Stimulated activated CD4-positive, alpha-beta T cell treated with anti-CD3 and anti-CD28 coated beads, Interleukin-15, amount 100 ng/mL, for 1 hour (primary cell): Measurements from ENCODE around the gene CTBP2.

Experiments used
- DNase-seq, 2 donors: peaks; one replicate each; pipeline ENCODE4 v3.0.0-alpha.2; 2020; ENCODE audit warnings: low read depth in 1 of 2, low spot score in 1 of 2

The CTBP2 gene

DNA sequence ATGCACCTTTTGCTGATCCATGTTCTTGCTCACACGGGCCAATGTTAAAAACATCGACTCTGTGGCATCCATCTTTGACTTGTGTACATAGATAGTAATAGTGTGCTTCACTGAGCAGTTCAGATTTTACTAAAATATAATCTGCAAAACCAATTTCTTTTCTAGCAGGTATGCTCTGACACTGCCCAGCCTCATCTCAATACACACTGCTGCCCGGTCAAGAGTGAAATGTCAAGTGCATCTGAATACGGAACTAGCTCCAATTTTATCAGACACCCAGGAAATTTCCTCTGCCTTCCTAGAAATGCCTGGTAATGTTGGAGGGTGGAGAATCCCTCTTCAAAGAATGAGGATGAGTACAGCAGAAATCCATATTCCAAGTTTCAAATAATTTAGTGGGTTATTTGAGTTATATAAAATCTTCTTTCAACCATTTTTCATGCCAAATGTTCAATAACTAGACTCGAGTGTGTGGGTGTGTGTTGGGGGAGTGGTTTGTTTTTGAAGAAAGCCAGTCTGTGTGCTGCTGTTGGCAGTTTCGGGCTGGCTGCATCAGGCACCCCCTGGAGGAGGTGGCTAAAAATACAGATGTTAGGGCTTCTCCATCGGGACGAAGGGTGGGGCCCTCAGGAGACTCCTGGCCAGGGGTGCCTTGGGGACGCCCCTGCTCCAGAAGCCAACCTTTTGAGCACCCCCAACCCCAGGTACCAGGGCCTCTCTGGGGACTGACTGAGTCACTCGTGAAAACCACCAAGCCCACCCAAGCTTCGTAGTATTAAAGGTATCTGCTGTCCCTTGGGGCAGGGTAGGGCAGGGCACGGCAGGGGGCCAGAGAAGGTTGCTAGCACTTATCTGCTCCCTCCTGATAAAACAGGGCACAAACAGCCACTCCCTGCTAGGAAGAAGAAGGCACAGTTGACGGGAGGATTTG lies 15.4 kb downstream of the CTBP2 start:
- no peak for DNase-seq

DNA sequence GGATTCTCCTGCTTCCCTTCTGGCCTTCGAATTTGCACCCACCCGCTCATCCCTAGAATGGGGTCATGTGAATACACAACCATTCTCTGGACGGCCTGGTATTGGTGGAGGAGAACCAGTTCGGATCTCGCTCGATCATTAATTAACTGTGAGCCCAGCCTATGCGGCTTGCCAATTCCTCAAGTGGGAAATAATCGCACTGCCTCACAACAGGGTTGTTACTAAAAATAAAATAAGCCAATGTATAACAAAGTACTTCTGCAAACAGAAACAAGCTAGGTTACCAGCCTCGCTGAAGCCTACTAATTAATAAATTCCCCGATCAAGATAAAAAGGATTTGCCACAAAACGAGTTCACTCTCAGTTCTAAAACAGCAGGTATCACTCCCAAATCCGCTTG lies 16.2 kb downstream of the CTBP2 start:
- DNase-seq, result no peak

DNA sequence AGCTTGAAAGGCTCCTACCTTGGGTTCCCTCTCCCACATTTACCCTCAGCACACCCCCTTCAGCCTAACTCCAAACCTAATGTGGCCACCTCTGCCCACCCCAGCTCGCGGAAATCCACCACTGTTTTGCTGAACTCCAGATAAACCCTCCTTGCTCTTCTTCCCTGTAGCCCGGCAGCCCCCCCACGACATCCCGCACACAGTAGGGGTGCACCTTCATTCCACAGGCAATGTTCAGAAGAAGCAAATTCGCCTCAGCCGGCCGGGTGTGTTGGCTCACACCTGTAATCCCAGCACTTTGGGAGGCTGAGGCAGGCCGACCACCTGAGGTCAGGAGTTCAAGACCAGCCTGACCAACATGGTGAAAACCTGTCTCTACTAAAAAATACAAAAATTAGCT lies 17.4 kb downstream of the CTBP2 start:
- no peak for DNase-seq

DNA sequence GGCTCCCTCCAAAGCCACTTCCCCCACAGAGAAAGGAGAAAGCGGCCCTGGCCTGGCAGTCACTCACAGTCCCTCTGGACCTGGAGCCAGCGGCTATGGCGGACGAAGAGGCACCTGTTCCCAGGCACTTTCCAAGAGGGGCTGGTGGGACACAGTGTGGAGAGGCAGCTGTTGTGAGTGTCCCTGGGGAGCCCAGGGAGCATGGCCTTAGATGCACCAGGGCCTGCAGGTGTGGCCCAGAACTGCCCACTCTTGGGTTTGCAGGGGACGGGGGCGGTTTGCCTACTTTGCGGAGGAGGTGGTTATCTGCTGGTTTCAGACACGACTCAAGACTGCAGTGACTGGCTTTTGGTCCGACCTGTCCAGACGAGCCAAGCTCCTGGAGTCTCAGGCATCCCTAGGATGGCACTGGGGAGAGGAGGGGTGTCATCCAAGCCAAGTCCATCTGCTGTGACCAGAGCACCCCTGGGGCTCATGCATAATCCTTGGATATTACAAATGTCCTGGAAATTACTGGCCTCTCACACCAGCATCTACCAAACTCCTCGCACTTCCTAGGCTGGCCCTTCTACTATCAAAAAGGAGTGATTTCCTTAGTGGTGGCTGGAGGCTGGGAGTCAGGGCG lies 18.4 kb downstream of the CTBP2 start:
- no peak for DNase-seq

DNA sequence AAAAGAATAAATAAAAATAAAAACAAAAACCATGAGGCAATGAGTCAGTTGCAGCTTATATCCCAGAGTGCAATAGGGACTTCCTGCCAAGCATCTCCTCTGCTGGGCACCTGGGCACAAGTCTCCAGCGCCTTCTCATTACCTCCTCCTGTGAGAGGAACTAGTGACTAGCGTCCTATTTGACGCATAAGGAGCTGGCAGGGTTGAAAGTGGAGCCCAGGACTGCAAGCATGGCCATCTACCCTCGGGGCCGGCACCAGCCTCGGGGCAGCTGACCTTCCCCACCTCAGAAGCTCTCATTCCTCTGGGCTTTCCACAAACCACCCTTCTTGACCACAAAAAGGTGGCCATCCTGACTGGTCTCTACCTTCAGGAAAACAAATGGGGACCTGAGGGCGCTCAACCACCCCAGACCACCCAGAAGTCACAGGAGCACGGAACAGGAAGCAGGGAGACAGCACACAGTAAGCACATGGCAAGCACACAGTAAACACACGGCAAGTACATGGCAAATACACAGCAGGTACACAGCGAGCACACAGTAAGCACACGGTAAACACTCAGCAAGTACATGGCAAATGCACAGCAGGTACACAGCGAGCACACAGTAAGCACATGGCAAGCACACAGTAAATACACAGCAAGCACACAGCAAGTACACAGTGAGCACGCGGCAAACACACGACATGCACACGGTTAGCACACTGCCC lies 19.1 kb downstream of the CTBP2 start:
- DNase-seq, result no peak

DNA sequence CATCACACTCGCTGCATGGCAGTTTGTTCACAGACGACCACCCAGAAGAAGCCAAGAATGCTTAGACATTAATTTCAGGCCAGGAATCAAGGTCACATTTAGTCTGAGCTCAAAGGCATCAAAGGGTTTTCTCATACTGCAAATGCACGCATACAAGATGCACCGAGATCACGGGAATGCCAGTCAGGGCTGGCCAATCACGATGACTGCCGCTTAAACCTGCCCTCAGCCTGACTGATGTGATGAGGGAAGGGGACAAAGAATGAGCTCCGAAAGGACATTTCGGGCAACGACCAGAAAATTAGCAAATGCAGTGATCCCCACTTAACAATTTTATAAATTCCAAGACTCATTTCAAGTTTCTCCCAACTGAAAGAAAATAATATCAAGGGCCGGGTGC lies 20.2 kb downstream of the CTBP2 start:
- DNase-seq, result no peak

DNA sequence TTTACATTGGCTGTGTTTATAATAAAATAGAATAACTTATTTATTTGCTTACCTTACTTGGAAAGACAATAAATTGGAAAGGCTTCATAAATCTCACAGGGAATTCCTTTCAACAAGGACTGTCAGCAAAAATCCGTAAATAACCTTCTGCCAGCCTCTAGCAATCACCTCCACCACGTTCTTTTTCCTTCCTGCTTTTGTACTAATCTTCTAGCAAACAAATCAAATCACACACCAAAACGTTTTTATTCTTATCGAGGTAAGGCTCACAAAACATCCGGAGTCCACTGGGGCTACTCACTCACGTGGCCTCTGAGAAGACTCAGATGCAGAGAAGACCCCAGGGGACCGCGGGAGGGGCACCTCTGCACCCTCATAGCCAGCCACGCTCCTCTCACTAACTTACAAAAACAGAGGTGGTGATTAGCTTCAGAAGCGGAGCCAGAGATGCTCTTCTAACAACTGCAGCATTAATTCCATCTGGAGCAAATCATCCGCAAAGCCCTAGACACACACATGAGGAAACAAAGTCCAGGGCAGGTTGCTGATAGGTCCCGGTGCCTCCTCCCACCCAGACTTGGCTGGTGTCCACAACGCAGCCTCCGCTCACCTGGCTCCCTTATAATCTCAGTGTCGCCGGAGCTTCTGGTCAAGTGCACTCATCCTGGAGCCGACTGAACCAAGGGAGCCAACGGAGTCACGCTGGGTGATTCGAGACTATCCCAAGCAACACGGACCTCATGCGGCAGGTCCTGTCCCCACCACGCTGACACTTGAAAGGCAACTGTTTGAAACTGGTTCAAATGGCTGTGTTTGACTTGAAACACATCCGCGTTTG lies 22.5 kb downstream of the CTBP2 start:
- DNase-seq, result no peak

DNA sequence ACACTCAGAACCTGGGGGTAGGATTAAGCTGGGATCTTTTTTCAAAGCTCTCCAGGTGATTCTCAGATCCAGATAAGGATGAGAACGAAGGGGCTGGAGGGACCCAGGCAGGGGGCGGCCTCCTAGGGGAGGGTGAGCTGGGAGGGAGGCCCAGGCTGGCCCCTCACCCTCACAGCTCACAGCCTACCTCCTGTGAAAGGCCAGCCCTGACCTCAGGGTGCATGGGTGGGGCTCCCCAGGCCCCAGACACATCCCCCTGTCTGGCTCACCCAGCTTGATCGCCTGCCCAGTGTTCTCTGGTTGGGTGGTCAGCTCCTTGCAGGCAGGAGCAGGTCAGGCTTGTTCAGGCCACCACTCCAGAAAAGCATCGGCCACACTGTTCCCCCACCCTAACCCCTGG lies 24.3 kb downstream of the CTBP2 start:
- DNase-seq, result no peak

DNA sequence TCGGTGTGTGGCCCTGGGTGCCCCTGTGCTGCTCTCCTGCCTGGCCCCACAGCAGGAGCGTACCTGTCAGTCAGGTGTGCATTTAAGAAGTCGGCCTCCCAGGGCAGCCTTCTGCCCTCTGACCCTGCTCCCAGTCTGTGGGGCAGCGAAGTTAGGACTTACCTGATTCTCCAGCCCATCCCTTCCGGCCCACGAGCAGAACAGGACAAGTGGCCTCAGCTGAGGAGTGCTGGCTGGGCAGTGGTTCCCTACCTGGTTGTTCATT lies 24.7 kb downstream of the CTBP2 start:
- DNase-seq, result no peak

DNA sequence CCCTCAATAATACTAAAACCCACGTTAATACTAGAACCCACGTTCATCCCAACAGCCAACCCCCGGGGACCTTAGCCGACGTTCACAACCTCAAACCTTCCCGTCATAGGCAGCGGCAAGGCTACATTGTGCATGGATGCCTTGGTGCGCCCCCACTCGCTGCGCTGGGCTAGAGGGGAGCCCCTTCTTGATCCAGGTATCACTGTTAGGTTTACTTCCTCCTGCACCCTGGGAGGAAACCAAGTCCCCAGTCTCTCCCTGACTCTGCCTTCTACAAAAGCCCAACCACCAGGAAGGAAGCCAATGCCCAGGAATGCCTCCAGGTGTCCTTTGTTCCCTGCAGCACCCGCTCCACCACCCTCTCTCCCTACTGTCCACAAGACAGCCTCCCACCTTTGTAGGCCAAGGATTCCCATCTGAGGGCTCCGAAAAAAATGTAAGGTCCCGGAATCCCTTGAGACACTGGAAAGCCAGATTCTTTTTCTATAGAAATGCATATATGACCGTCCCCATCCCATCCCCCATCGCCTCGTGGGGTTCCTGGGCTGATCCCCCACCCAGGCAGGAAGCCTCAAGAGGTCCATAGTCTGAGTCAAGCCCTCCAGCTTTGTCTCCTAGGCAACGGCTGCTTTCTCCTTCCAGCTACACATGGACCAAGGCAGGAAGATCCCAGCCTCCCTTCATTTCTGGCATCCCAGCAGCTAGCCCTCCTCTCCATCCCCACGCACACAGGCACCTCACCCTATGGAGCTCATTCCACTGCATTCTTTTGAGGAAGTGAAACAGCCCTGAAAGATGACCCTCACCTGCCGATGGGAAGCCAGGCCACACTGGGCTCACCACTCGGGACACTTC lies 25.2 kb downstream of the CTBP2 start:
- no peak for DNase-seq

DNA sequence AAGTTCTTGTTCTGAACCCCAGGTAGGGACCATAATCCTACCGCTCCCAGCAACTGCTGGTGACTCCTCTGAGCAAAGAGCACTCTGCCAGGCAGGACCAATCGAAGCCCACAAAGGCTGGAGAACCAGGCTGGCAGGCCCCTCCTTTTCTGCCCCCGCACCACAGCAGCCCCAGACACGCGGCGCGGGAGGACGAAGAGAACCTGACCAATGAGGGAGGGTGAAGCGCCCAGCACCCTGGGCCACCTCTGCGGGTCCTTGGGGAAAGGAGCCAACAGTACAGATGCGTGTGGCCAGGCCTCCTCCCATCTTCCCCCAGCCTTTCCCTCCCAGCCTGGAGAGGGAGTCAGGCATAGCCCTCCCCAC lies 25.9 kb downstream of the CTBP2 start:
- no peak for DNase-seq

DNA sequence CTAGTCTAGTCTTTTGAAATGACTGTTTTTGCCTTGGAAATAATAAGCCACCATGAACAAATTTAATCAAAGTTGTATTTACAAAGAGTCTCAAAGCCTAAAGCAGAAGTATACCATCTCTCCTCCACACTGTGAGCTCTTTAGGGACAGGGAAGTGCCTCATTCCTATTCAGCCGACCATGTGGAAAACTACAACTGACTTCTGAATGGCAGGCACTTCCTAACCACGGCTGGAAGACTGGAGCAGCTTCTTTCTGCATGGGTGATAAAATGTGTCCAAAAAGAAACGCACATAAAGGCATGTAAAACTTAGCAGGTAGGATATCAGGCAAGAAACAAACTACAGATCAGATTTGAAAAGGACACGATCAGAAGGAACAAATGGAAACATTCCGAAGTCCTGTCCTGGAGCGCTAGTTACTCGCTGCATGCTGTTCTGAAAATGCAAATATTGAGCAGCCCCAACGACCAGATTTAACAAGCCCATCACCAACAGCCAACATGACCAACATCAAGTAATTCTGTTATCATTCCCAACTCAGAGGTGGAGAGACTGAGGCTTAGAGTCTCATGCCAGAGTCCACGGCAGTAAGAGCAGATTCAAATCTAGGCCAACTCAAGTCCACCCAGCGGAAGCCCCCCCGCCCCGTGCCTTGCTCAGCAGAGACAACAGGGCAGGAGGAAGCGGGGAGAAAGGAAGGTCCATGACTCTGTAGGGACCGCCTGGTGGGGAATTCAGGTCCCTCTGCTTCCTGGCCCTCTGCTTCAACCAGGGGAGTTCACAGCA lies 26.5 kb downstream of the CTBP2 start:
- DNase-seq, result no peak

DNA sequence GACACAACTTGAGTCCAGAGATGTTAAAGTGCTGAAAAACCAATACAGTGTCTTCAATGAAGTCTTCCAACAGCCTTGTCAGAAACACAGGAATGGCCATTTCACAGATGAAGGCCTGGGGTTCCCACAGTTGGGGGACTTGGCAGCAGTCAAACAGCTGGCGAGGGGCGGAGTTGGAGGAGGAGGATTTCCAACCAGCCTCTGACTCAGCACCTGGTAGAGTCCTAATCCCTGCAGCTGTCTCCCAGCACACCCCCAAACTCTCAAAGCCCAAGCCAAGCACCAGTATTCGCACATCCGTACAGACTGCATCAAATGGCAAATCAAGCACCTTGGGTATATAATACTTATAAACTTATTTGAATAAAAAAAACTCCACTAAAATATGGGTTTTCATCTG lies 28.0 kb downstream of the CTBP2 start:
- no peak for DNase-seq

DNA sequence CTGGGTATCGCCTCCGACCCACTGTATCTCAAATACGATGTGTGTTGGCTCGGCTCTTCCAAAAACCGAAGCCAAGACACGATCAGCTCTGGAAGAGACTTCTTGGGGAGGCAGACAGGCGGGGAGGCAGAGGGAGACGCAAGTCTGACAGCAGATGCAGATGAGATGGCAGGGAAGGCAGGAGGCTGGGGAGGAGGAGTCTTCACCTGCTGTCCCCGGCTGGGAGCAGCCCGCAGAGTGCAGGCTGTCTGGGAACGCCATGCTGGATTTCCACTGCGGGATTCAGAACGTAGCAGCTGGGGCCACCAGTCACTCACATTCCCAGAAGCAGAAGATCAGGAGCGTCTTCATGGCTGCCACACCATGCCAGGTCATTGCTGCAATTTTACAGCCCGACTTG lies 29.4 kb downstream of the CTBP2 start:
- no peak for DNase-seq

DNA sequence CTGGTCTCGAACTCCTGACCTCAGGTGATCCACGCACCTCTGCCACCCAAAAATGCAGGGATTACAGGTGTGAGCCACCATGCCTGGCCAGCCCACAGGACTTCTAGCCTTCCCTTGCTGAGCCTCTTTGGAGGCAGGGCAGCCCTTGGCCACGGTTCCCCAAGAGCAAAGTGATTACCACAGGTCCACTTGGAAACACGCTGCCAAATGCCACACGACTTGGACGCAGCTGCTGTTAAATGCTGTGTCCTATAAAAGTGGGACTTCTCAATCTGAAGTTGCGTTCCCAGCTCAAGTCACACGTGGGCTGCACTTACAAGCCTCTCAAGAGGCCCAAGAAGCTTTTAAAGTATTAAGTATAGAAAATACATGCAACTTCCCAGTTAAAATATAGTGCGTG lies 30.1 kb downstream of the CTBP2 start:
- DNase-seq, result no peak

DNA sequence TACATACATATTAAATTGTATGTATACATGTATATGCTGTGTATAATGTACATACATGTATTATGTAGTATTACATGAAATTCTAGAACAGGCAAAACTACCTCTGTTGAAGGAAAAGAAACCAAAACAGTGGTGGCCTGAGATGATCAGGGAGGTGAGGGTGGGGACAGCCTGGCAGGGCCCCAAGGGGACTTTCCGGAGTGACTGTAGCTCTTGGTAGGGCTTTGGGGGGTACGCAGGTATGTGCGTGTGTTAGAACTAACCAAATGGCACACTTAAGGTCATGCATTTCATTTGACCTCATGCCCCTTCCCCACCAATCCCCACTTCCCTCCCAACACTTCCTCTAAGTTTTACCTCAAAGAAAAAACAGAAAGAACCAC lies 31.3 kb downstream of the CTBP2 start:
- no peak for DNase-seq

DNA sequence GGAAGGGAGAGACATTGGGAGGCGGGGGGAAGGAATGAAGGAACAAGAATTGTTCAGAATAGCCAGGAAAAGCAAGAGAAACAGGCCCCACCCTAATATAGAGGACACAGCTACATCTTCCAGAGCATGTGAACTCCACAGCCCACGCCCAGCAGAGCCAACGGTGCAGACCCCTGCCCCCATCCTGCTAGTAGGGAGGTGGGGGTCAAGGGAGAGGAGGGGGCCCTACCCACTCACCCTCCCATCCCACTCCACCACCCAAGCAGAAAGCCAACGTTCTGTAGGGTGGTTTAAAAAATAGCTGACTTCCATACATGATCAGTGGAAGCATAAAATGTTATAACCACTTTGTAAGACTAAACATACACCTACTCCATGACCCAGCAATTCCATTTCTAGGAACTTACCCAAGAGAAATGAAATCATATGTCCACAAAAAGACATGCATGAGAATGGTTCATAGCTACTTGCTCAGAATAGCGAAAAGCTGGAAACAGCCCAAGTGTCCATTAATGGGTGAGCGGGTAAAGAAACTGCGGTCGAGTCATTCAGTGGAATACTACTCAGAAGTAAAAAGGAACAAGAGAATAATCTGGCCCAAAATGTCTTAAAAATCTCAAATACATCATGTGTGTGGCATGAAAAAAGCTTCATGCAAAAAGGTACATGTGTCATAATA lies 31.8 kb downstream of the CTBP2 start:
- DNase-seq, result no peak

DNA sequence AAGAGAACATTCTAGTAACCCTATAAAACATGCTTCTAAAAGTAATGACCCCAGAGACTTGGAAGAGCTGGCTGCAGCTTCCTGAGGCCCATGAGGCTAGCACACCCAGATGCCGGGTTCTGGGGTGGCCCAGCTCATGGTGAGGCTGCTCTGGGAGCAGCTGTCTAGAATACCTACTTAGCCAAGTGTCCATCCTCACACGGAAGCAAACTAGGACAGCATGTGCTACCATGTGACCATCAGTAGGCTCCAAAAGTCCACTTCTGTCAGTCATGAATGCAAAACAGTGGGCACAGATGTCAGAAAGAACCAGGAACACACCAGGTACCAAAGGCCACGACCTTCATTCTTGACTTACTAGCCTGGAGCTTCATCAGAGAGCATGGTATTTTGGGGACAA lies 32.4 kb downstream of the CTBP2 start:
- DNase-seq, result no peak

DNA sequence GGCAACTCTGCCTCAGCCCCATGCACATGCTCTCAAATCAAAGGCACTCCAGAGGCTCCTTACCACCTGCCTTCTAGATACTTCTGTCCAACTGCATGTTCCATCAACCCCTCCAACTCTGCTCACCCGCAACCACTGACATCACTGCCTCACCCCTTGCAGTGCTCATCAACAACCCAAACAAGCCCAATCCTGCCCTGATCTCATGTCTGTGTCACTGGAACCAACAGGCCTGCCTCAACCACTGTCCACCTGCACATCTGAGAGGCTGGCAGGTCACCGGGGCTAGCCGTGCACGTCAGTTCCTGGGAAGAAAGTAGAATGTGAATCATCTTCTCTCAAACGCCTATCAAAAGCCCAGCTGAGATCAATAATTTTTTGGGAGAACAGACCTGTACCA lies 33.3 kb downstream of the CTBP2 start:
- no peak for DNase-seq
